ENCODE measurements around the gene MAN1A1. TPM values are rescaled to one million over a fixed set of nuclear protein-coding genes. Genes with fewer than 3 reads are reported as not detected.

Gene MAN1A1
- polyA plus RNA-seq, 1 donor (not counting 4 experiments of a cell fraction or from before 2014, with no cell fraction given), result 20.2 TPM

GRCh38 chr6:119218548-119218947, 131.0 kb downstream of the MAN1A1 start:
- Histone ChIP-seq H3K9me3 (ENCODE audit: control insufficient read depth, low read depth, low read length) (no peaks in the 10 kb centered on the region), H3K79me2 (ENCODE audit: control insufficient read depth, insufficient read depth, low read length) (no peaks in the 10 kb centered on the region), H3K4me2 (ENCODE audit: control insufficient read depth, extremely low read depth, insufficient read depth, low read depth, low read length) (peak overlapping the region; percentile 8), H3K9me1 (ENCODE audit: control insufficient read depth, extremely low read depth, insufficient read depth, low read length) (no peaks in the 10 kb centered on the region), H3K36me3 (ENCODE audit: control insufficient read depth in 2 of 2, extremely low read depth in 1 of 2, insufficient read depth in 2 of 2, low read length in 2 of 2) (no peaks in the 10 kb centered on the region), H3K27ac (ENCODE audit: control insufficient read depth, insufficient read depth, low read length) (no peak overlapping the region), H3K4me3 (ENCODE audit: control insufficient read depth in 2 of 3, extremely low read depth in 1 of 3, insufficient read depth in 2 of 3, low read depth in 1 of 3, low read length in 3 of 3) (no peak overlapping the region), H3K9ac (ENCODE audit: control insufficient read depth, extremely low read depth, insufficient read depth, low read length) (no peak overlapping the region), H2AFZ (ENCODE audit: control insufficient read depth, low read length) (peak overlapping the region; percentile 2), H3K4me1 (ENCODE audit: control insufficient read depth, extremely low read depth, insufficient read depth, low read length) (peaks cover 14% of the 10 kb centered on the region), H3K27me3 (ENCODE audit: control insufficient read depth, extremely low read depth, insufficient read depth, low read length) (no peaks in the 10 kb centered on the region), H4K20me1 (ENCODE audit: control insufficient read depth, extremely low read depth, insufficient read depth, low read length) (no peaks in the 10 kb centered on the region)
- dilution Hi-C loops (cut with MboI; ENCODE audit: extremely low pct_ligation_motif_present, low sequenced_read_pairs), result no loop called here
- TF ChIP-seq EZH2 (IDR thresholded peaks at IDR 0.05; ENCODE audit: low read length), result no peak
- no peak for TF ChIP-seq CTCF (optimal IDR thresholded peaks at IDR 0.05 in 1 of 3, IDR thresholded peaks at IDR 0.05 in 1 of 3, conservative IDR thresholded peaks at IDR 0.05 in 1 of 3; ENCODE audit: extremely low read depth in 1 of 3, insufficient read depth in 2 of 3, low read length in 3 of 3)
- FAIRE-seq (no peak), DNase-seq (ENCODE audit: low read depth, low spot score) (no peak)

- TF ChIP-seq CTCF (optimal IDR thresholded peaks at IDR 0.05 in 1 of 3, IDR thresholded peaks at IDR 0.05 in 1 of 3, conservative IDR thresholded peaks at IDR 0.05 in 1 of 3; ENCODE audit: extremely low read depth in 1 of 3, insufficient read depth in 2 of 3, low read length in 3 of 3) (no peak), EZH2 (IDR thresholded peaks at IDR 0.05; ENCODE audit: low read length) (no peak)
Measured at GRCh38 chr6:119215885-119216590, 133.5 kb downstream of the MAN1A1 start.

More at GRCh38 chr6:119215885-119216590, 133.5 kb downstream of the MAN1A1 start:
- dilution Hi-C loops (cut with MboI; ENCODE audit: extremely low pct_ligation_motif_present, low sequenced_read_pairs), result no loop called here
- H4K20me1 ChIP-seq (ENCODE audit: control insufficient read depth, extremely low read depth, insufficient read depth, low read length), result no peaks in the 10 kb centered on the region
- no peaks in the 10 kb centered on the region for H3K27me3 ChIP-seq (ENCODE audit: control insufficient read depth, extremely low read depth, insufficient read depth, low read length)
- no peak overlapping the region for H2AFZ ChIP-seq (ENCODE audit: control insufficient read depth, low read length)
- no peak overlapping the region for H3K9ac ChIP-seq (ENCODE audit: control insufficient read depth, extremely low read depth, insufficient read depth, low read length)
- H3K9me3 ChIP-seq (ENCODE audit: control insufficient read depth, low read depth, low read length), result no peaks in the 10 kb centered on the region
- FAIRE-seq (no peak), DNase-seq (ENCODE audit: low read depth, low spot score) (no peak)
- H3K4me3 ChIP-seq (ENCODE audit: control insufficient read depth in 2 of 3, extremely low read depth in 1 of 3, insufficient read depth in 2 of 3, low read depth in 1 of 3, low read length in 3 of 3), result no peak overlapping the region
- H3K9me1 ChIP-seq (ENCODE audit: control insufficient read depth, extremely low read depth, insufficient read depth, low read length), result no peaks in the 10 kb centered on the region
- no peak overlapping the region for H3K27ac ChIP-seq (ENCODE audit: control insufficient read depth, insufficient read depth, low read length)
- H3K79me2 ChIP-seq (ENCODE audit: control insufficient read depth, insufficient read depth, low read length), result no peaks in the 10 kb centered on the region
- H3K36me3 ChIP-seq (ENCODE audit: control insufficient read depth in 2 of 2, extremely low read depth in 1 of 2, insufficient read depth in 2 of 2, low read length in 2 of 2), result no peaks in the 10 kb centered on the region
- peaks cover 14% of the 10 kb centered on the region for H3K4me1 ChIP-seq (ENCODE audit: control insufficient read depth, extremely low read depth, insufficient read depth, low read length)
- H3K4me2 ChIP-seq (ENCODE audit: control insufficient read depth, extremely low read depth, insufficient read depth, low read depth, low read length), result no peak overlapping the region

Data from keratinocyte (primary cell).